GM18517 (cell line): ENCODE measurements around the gene C1orf50.
"Not testable (repeated sequence)": the region's sequence is repeated elsewhere in the genome, so short reads cannot be mapped to it uniquely, and the experiment has no call there.

Source experiments
- ATAC-seq: cut with Tn5 transposase; IDR thresholded peaks from one replicate; pipeline ENCODE4 v1.9.1; 2021; ENCODE audit warnings: mild to moderate bottlenecking, moderate library complexity; ENCODE audit not compliant: unreplicated experiment

Gene C1orf50

GRCh38 chr1:42766741-42767509 lies at the start of gene C1orf50, which contains the start of gene P3H1:
Gene C1orf50 (plus strand): TSS chr1:42767249. CDS start chr1:42767312, 63 bp downstream.
Gene P3H1 (minus strand): TSS chr1:42767028. CDS start chr1:42766971, 57 bp downstream.
- peak; percentile 90 for ATAC-seq

DNA sequence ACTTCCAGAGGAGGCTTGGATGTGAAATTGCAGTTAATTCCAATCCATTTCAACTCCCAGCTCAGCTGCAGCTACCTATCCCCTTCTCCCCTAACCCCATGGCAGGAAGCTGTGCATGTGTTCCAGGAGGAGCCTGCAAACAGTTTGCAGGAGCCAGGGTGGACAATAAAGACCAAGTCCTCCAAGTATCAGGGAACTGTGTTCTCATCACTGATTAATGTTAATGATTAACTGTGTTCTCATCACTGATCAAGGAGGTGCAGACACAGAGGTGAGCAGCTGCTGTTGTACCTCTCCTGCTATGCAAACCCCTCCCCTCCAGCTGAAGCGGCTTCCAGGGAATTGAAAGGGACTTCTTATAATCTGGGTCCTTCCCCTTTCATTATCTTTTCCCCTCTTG lies 46.2 kb upstream of the C1orf50 start:
- no peak for ATAC-seq

DNA sequence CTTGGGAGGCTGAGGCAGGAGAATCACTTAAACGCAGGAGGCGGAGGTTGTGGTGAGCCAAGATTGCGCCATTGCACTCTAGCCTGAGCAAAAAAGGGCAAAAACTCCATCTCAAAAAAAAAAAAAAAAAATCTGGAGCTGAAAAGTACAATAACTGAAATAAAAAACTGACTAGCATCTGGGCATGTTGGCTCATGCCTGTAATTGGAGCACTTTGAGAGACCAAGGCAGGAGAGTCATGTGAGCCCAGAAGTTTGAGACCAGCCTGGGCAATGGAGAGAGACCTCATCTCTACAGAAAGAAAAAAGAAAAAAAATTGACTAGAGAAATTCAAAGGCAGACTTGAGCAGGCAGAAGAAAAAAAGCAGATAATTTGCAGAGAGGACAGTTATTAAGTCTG lies 45.1 kb upstream of the C1orf50 start:
- no peak for ATAC-seq

- not testable (repeated sequence) for ATAC-seq
These were observed 44.6 kb upstream of the C1orf50 start for GRCh38 chr1:42722403-42722802.

GRCh38 chr1:42723511-42723910 lies 43.5 kb upstream of the C1orf50 start:
- ATAC-seq = no peak

DNA sequence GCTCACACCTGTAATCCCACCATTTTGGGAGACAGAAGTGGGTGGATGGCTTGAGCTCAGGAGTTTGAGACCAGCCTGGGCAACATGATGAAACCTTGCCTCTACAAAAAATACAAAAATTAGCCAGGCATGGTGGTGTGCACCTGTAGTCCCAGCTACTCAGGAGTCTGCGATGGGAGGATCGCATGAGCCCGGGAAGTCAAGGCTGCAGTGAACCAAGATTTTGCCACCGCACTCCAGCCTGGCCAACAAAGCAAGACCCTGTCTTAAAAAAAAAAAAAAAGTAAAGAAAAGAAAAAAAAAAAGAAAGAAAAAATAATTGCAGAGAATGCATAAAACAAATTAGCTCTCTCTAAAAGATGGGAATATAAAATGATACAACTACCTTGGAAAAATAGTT lies 41.2 kb upstream of the C1orf50 start:
- ATAC-seq = not testable (repeated sequence)

DNA sequence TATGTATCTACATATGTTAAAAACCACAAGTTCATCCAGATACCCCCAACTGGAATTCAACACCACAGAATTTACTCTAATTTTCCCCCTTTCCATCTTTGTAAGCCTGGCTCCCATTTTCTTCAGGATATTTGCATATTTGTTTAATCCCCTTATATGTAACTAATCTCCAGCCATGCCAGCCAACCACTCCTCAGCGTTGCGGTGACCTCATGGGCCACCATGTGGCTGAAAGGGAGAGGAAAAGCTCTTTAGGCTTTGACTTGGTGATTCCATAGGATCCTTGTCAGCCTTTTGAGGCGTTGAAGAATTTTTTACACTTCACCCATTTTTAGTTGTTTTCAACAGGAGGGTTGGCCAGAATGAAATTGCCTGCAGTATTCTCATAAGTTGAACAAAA lies 37.0 kb upstream of the C1orf50 start:
- no peak for ATAC-seq

DNA sequence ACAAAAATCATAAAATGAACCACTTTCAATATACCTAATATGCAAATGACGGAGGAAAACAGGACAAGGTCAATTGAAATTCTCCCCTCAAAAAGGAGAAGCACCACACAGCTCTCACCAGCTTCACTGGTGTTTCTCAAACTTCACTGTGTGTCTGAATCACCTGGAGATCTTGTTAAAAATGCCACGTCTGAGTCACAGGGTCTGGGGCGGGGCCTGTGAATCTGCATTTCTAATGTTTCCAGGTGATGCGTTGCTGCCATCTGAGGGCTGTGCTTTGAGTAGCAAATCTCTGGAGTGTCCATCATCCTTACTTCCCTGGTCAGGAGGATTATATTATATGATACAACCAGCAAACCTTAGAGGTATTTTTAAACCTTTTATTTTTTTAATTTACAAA lies 36.1 kb upstream of the C1orf50 start:
- no peak for ATAC-seq

DNA sequence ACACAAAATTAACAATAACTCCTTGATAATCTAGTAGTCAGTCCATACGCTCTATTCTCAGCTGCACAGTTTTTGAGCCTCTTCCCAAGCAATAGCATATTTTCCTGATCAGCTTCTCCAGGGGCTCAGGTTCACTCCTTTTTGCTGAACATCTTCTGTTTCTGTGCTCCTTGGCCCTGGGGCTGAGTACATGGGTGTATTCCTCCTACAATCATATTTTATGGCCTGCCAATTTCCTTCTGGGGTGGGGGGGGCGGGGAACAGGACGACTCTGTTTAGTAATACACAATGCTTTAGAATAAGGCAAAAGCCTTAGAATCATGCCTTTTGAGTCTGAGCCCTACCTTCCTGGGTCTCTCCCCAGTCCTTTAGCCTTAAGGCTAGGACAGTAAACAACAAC lies 35.5 kb upstream of the C1orf50 start:
- no peak for ATAC-seq

DNA sequence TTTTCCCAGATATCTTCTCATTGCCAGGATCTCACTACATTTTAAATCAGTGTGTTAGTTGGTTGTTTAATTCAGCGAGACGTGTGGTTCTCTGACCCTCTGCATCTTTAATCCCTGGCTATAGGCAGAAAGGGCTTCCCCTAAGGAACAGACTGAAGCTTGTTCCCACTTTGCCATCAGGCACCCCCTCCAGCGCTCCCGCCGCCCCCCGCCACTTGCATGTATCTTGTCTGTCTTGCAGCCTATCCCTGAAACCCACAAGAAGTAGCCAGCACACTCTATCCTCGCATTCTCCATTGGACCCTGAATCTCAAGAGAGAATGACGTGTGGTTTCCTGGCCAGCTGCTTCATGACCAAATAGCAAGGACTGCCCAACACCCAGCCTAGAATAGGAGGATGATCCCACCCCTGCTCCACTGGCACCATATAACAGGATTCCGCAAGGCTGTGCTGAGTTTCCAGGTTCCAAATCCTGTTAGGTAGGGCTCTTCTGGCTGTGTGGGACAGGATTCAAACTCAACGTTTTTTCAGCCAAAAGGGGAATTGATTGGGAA lies 34.8 kb upstream of the C1orf50 start:
- ATAC-seq = no peak

DNA sequence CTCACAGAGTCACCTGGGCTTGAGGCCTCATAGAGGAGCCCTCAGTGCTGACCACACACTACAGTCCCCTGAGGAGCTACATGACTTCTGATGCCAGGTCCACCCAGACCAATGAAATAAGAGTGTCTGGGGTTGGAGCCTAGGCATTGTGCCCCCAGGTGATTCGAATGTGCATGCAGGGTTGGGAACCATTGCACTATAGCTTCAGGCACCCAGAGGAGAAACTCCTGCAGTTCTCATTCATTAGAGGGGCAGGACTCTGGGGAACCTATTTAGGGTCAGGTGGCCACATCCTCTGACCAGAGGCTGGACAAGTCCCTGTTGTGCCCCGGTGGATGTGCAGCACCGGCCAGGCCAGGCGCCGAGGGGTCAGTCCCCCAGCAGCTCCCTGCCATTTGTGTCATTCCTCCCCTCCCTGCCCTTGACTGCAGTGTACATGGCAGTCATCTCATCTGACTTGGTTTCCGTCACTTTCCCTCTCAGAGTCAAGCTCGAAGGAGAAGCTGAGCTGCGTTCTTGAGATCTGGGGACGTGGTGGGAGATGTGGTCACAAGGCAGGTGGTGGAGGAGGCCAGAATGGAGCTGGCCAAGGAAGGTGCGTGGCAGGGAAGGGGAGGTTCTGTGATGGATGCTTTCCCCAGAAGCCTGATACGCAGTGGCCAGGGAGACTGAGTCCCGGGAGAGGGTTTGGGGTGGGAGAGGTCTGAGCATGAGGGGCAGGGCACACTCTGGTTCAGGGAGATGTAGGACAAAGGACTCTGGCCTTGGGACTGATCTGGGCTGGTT lies 33.4 kb upstream of the C1orf50 start:
- ATAC-seq = no peak

DNA sequence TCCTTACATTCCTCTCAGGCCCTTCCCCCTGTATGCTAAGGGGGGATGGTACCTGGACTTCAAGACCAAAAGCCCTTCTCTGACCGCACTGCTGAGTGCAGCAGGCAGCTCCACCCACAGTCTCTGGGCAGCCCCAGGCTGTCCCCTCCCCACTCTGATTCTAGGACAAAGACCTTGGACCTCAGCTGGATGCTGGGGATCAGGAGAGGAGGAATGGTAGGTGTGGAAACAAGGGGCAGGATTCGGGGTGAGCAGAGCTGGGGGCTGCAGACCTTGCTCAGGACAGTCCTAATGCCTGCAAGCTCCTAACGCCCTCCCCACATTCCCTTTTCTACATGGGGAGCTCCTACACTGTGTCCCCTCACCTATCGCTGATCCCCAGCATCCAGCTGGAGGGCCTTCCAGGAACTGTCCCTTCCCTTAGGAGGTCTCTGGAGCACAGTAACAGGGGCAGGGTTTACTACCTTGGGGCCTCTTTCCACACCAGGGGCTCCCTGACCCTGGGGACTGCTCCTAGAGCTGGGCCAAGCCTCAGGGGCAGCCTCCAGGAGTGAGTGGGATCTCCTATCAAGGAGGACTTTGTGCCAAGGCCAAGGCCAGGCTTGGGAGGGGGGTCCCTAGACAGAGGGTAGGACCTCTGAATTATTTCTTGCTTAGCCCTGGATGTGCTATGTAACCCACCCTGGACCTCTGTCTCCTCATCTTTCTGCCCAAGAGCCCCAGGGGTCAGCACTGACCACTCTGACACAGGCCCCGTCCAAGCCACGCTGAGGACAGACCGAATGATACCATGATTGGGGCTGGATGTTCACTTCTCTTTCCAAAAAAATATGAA lies 32.6 kb upstream of the C1orf50 start:
- ATAC-seq = no peak

GRCh38 chr1:42735056-42735455 lies 32.0 kb upstream of the C1orf50 start:
- ATAC-seq = no peak

DNA sequence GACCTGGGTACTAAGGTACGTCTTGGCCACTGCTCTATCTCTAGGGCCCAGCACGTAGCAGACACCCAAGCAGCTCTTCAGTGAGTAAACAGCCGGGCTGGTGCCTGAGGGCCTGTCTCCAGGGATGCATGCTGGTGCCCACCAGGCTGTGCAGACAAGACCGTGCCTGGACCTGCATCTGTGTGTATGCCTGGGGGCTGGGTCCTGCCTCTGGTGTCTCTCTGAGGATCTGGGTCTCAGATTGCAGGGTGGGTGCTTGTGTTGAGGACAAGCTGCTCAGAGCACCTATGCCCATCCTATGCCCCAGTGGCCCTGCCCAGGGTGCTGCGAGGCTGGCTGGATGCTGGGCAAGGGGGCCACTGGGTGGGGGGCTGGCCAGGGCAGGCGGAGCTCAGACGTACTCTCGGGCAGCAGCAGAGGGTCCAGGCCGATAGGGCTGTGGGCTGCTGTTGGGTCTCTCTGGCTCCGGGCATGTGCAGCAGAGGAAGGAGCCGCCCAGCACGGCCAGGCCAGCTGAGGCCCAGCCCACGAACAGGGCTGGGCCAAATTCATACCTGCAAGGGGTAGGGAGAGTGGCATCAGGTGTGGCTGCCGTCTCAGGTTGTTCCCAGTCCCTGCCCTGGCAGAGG lies 31.5 kb upstream of the C1orf50 start:
- ATAC-seq = no peak

- ATAC-seq = no peak
These were observed 30.9 kb upstream of the C1orf50 start for GRCh38 chr1:42736152-42736551.

- ATAC-seq = no peak
These were observed 30.4 kb upstream of the C1orf50 start for GRCh38 chr1:42736571-42737200.

- ATAC-seq = no peak
These were observed 29.8 kb upstream of the C1orf50 start for GRCh38 chr1:42737257-42737656.

DNA sequence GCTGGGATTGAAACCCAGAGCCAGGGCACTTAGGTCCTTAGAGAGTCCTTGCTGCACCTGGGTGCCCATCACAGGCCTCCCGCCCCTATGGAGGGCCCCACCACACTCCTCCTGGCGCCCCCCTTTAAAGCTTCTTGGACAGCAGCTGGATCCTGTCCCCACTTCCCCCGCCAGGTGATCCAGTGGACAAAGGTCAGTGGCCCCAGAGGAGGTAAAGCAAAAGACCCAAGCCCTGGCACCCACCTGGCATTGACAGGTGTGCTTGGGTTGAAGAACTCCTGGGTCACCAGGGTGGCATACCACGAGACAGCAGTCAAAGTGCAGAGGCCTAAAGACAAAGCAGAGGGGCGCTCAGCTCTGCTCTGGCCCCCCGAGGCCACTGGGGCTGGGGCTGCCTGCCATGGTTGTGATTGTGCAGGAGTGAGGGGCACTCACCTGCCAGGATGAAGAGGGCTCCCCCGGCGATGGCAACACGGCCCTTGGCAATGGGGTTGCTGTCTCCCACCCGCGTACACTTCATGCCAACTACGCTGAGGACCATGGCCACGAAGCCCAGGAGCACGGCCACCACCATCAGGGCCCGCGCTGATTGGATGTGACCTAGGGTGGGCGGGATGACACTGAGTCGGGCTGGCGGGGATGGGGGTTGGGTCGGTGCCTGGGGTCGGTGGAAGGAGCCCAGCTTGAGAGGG lies 28.9 kb upstream of the C1orf50 start:
- ATAC-seq = no peak

DNA sequence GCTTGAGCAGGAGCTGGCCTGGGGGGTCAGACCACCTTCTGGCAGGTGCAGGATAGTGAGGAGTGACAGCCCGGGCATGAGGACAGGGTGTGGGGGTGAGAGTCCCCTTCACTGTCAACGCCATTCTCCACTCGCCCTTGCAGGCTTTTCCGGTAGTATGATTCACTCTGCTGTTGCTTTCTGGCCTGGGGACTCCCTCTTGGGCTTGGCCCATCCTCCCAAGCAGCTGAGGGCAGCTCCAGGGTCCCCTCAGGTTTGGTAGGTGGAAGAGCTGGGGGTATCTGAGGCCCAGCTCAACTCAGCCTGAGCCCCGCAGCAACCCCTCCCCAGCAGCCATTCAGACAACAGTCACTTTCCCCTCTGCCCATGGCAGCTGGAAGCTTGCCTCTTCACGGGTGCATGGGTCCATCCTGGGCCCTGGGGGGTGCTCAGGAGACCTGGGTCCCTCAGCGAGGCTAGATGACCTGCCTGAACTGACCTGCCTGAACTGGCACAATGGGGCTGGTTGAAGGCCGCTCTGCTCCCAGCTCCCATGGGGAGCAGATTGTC lies 28.3 kb upstream of the C1orf50 start:
- ATAC-seq = no peak
